HEK293 (cell line): ENCODE results near the gene CDKN2D.
A peak's percentile ranks its signal among the peaks of the same experiment; 100 is the strongest.

ENCODE experiments used
- CTCF ChIA-PET: fragments of 350-600 bp; formaldehyde crosslinking; extraction: SDS; loops from one replicate; lab custom pipeline; 2021; ENCODE audit warnings: antibody characterized with exemption; lab: Yijun Ruan, JAX
- POLR2A ChIA-PET: fragments of 300-600 bp; formaldehyde crosslinking; extraction: SDS; loops from one replicate; lab custom pipeline; 2020; ENCODE audit warnings: antibody characterized with exemption, inconsistent platforms; lab: Yijun Ruan, JAX
- H3K27ac ChIP-seq: fragments of 200-500 bp; sonication (Bioruptor generic); 2 replicates; pipeline ENCODE4 v1.5.1; 2014; ENCODE audit warnings: low read depth, low read length, control low read depth, inconsistent platforms; ENCODE audit errors: extremely low read depth
- H3K36me3 ChIP-seq, 2 experiments: fragments of 200-500 bp in 1 of 2; sonication (Bioruptor generic) in 1 of 2; 1 replicate in 1 of 2; 2 replicates in 1 of 2; pipeline ENCODE4 v1.5.1; 2014 to 2017; ENCODE audit warnings: inconsistent platforms in 2 of 2, low read length in 2 of 2; ENCODE audit not compliant: control insufficient read depth in 2 of 2, insufficient read depth in 1 of 2
- H3K4me1 ChIP-seq: fragments of 200-500 bp; sonication (Bioruptor generic); 2 replicates; pipeline ENCODE4 v1.5.1; 2014; ENCODE audit warnings: mild to moderate bottlenecking, low read length, inconsistent platforms; ENCODE audit not compliant: control insufficient read depth, insufficient read depth
- H3K4me3 ChIP-seq: 2 replicates; pipeline ENCODE4 v1.5.1; 2011; ENCODE audit warnings: low read depth, mild to moderate bottlenecking, control low read depth, low read length, moderate library complexity
- H3K9me3 ChIP-seq: fragments of 200-500 bp; sonication (Bioruptor generic); 2 replicates; pipeline ENCODE4 v1.5.1; 2014; ENCODE audit warnings: low read depth, low read length, inconsistent platforms; ENCODE audit not compliant: control insufficient read depth, insufficient read depth
- BCL11B ChIP-seq: fragments of 450-650 bp; formaldehyde crosslinking; IDR thresholded peaks from 2 replicates; pipeline ENCODE4 v1.5.1; 2016; ENCODE audit warnings: low read depth, missing biosample characterization, missing genetic modification characterization
- GLIS1 ChIP-seq: fragments of 450-650 bp; formaldehyde crosslinking; IDR thresholded peaks from 2 replicates; pipeline ENCODE4 v1.5.1; 2016; ENCODE audit warnings: missing biosample characterization, missing genetic modification characterization
- GLIS2 ChIP-seq: fragments of 450-650 bp; formaldehyde crosslinking; IDR thresholded peaks from 2 replicates; pipeline ENCODE4 v1.5.1; 2016; ENCODE audit warnings: missing biosample characterization, missing genetic modification characterization
- MZF1 ChIP-seq: fragments of 450-650 bp; formaldehyde crosslinking; IDR thresholded peaks from 2 replicates; pipeline ENCODE4 v1.5.1; 2017; ENCODE audit warnings: missing biosample characterization, missing genetic modification characterization, borderline replicate concordance
- SCRT1 ChIP-seq: fragments of 450-650 bp; formaldehyde crosslinking; IDR thresholded peaks from 2 replicates; pipeline ENCODE4 v1.5.1; 2016; ENCODE audit warnings: missing biosample characterization, missing genetic modification characterization, borderline replicate concordance
- SCRT2 ChIP-seq: fragments of 450-650 bp; formaldehyde crosslinking; IDR thresholded peaks from 2 replicates; pipeline ENCODE4 v1.5.1; 2016; ENCODE audit warnings: missing biosample characterization, missing genetic modification characterization
- WT1 ChIP-seq: fragments of 450-650 bp; formaldehyde crosslinking; IDR thresholded peaks from 2 replicates; pipeline ENCODE4 v1.5.1; 2016; ENCODE audit warnings: missing biosample characterization, missing genetic modification characterization
- ZBTB21 ChIP-seq: fragments of 450-650 bp; formaldehyde crosslinking; IDR thresholded peaks from 2 replicates; pipeline ENCODE4 v1.5.1; 2017; ENCODE audit warnings: missing biosample characterization, missing genetic modification characterization
- ZBTB8A ChIP-seq: fragments of 450-650 bp; formaldehyde crosslinking; IDR thresholded peaks from 2 replicates; pipeline ENCODE4 v1.5.1; 2016; ENCODE audit warnings: missing biosample characterization, missing genetic modification characterization
- ZFP69B ChIP-seq: fragments of 450-650 bp; formaldehyde crosslinking; IDR thresholded peaks from 2 replicates; pipeline ENCODE4 v1.5.1; 2016; ENCODE audit warnings: missing biosample characterization, missing genetic modification characterization
- ZIC2 ChIP-seq: fragments of 450-650 bp; formaldehyde crosslinking; IDR thresholded peaks from 2 replicates; pipeline ENCODE4 v1.5.1; 2016; ENCODE audit warnings: missing biosample characterization, missing genetic modification characterization
- ZNF138 ChIP-seq: fragments of 450-650 bp; formaldehyde crosslinking; IDR thresholded peaks from 2 replicates; pipeline ENCODE4 v1.5.1; 2016; ENCODE audit warnings: missing biosample characterization, missing genetic modification characterization, borderline replicate concordance
- ZNF16 ChIP-seq: fragments of 450-650 bp; formaldehyde crosslinking; IDR thresholded peaks from 2 replicates; pipeline ENCODE4 v1.5.1; 2016; ENCODE audit warnings: low read depth, missing biosample characterization, missing genetic modification characterization
- ZNF23 ChIP-seq: fragments of 450-650 bp; formaldehyde crosslinking; IDR thresholded peaks from 2 replicates; pipeline ENCODE4 v1.5.1; 2016; ENCODE audit warnings: missing biosample characterization, missing genetic modification characterization, borderline replicate concordance
- ZNF248 ChIP-seq: fragments of 450-650 bp; formaldehyde crosslinking; IDR thresholded peaks from 2 replicates; pipeline ENCODE4 v1.5.1; 2017; ENCODE audit warnings: missing biosample characterization, missing genetic modification characterization
- ZNF274 ChIP-seq, 2 experiments: fragments of 200-500 bp in 1 of 2; fragments of 450-650 bp in 1 of 2; sonication (Bioruptor generic) in 1 of 2; formaldehyde crosslinking in 1 of 2; IDR thresholded peaks; 2 replicates each; pipeline versions ENCODE4 v1.5.1 to v1.6.1; 2014 to 2016; ENCODE audit warnings: borderline replicate concordance in 1 of 2, inconsistent platforms in 1 of 2, low read length in 1 of 2, missing biosample characterization in 1 of 2, missing genetic modification characterization in 1 of 2
- ZNF404 ChIP-seq: fragments of 450-650 bp; formaldehyde crosslinking; IDR thresholded peaks from 2 replicates; pipeline ENCODE4 v1.5.1; 2017; ENCODE audit warnings: missing biosample characterization, missing genetic modification characterization
- ZNF561 ChIP-seq: fragments of 450-650 bp; IDR thresholded peaks from 2 replicates; pipeline ENCODE4 v1.5.1; 2018; ENCODE audit warnings: missing biosample characterization, missing genetic modification characterization, borderline replicate concordance
- ZNF600 ChIP-seq: fragments of 450-650 bp; formaldehyde crosslinking; IDR thresholded peaks from 2 replicates; pipeline ENCODE4 v1.5.1; 2016; ENCODE audit warnings: missing biosample characterization, missing genetic modification characterization
- TF ChIP-seq, protein P1 (sequence below): fragments of 450-650 bp; formaldehyde crosslinking; IDR thresholded peaks from 2 replicates; pipeline ENCODE4 v1.5.1; 2016; ENCODE audit warnings: missing biosample characterization, missing genetic modification characterization
- TF ChIP-seq, protein P2 (sequence below): fragments of 450-650 bp; formaldehyde crosslinking; IDR thresholded peaks from 2 replicates; pipeline ENCODE4 v1.5.1; 2016; ENCODE audit warnings: missing biosample characterization, missing genetic modification characterization
- TF ChIP-seq, protein P3 (sequence below): fragments of 450-650 bp; formaldehyde crosslinking; IDR thresholded peaks from 2 replicates; pipeline ENCODE4 v1.5.1; 2017; ENCODE audit warnings: missing biosample characterization, mild to moderate bottlenecking, missing genetic modification characterization, moderate library complexity
- TF ChIP-seq, protein P4 (sequence below): fragments of 450-650 bp; formaldehyde crosslinking; IDR thresholded peaks from 2 replicates; pipeline ENCODE4 v1.5.1; 2017; ENCODE audit warnings: missing biosample characterization, missing genetic modification characterization
- TF ChIP-seq, protein P5 (sequence below): fragments of 450-650 bp; formaldehyde crosslinking; IDR thresholded peaks from 2 replicates; pipeline ENCODE4 v1.5.1; 2016; ENCODE audit warnings: missing biosample characterization, missing genetic modification characterization
- TF ChIP-seq, protein P6 (sequence below): fragments of 450-650 bp; formaldehyde crosslinking; IDR thresholded peaks from 2 replicates; pipeline ENCODE4 v1.5.1; 2016; ENCODE audit warnings: missing biosample characterization, missing genetic modification characterization

Gene CDKN2D

DNA sequence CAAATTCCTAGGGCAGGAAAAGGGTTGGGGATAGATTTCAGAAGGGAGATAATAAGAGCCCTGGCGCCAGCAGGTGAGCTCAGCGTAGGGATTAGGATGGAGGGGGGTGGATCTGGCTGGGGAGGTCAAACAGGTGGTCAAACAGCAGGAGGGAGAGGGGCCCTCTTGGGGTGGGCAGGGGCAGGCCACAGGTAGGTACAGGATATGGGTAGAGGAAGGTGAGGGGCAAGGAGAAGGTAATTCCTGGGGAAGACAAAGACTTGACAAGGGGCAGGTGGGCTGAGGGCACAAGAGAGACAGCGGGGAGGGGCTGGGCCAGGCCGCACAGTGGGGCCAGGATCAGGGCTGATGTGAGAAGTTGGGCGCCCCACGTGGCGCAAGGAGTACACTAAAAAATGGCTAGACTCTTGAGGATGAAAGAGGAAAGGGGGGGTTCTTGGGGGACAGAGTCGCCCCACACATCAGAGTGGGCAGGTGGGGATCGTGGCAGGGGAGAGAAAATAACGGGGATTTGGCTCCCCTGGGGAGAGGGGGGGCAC, 3.7 kb downstream of the CDKN2D start:
- peak overlapping the region; percentile 92 for H3K4me3 ChIP-seq
- CTCF ChIA-PET, result interaction anchor here (0.6 to 1.4 kb wide), 3 partner anchors 18 to 134 kb away, joined by 3 to 4 read pairs (median 3); no protein-coding TSS in a partner anchor
- H3K9me3 ChIP-seq, result no peaks in the 10 kb centered on the region
- POLR2A ChIA-PET, result interaction anchor here (0.9 to 1.4 kb wide), 2 partner anchors 10 to 82 kb away, joined by 3 read pairs; no protein-coding TSS in a partner anchor
- peaks cover 13% of the 10 kb centered on the region for H3K4me1 ChIP-seq
- H3K27ac ChIP-seq, result peak overlapping the region; percentile 75; the same call in 1 of the 2 replicates
- H3K36me3 ChIP-seq, result peaks cover 15 to 31% of the 10 kb centered on the region in 2 experiments; a peak in 2 of 3 replicates
- peak; percentile 77 for TF ChIP-seq ZBTB8A (tag by site-specific recombination)
- no peak for TF ChIP-seq ZNF404 (tag by site-specific recombination)
- TF ChIP-seq, protein P1, sequence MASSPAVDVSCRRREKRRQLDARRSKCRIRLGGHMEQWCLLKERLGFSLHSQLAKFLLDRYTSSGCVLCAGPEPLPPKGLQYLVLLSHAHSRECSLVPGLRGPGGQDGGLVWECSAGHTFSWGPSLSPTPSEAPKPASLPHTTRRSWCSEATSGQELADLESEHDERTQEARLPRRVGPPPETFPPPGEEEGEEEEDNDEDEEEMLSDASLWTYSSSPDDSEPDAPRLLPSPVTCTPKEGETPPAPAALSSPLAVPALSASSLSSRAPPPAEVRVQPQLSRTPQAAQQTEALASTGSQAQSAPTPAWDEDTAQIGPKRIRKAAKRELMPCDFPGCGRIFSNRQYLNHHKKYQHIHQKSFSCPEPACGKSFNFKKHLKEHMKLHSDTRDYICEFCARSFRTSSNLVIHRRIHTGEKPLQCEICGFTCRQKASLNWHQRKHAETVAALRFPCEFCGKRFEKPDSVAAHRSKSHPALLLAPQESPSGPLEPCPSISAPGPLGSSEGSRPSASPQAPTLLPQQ, result peak; percentile 88
- TF ChIP-seq SCRT1, result peak; percentile 99
- TF ChIP-seq, protein P2, sequence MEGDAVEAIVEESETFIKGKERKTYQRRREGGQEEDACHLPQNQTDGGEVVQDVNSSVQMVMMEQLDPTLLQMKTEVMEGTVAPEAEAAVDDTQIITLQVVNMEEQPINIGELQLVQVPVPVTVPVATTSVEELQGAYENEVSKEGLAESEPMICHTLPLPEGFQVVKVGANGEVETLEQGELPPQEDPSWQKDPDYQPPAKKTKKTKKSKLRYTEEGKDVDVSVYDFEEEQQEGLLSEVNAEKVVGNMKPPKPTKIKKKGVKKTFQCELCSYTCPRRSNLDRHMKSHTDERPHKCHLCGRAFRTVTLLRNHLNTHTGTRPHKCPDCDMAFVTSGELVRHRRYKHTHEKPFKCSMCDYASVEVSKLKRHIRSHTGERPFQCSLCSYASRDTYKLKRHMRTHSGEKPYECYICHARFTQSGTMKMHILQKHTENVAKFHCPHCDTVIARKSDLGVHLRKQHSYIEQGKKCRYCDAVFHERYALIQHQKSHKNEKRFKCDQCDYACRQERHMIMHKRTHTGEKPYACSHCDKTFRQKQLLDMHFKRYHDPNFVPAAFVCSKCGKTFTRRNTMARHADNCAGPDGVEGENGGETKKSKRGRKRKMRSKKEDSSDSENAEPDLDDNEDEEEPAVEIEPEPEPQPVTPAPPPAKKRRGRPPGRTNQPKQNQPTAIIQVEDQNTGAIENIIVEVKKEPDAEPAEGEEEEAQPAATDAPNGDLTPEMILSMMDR, result peak; percentile 87
- TF ChIP-seq, protein P3, sequence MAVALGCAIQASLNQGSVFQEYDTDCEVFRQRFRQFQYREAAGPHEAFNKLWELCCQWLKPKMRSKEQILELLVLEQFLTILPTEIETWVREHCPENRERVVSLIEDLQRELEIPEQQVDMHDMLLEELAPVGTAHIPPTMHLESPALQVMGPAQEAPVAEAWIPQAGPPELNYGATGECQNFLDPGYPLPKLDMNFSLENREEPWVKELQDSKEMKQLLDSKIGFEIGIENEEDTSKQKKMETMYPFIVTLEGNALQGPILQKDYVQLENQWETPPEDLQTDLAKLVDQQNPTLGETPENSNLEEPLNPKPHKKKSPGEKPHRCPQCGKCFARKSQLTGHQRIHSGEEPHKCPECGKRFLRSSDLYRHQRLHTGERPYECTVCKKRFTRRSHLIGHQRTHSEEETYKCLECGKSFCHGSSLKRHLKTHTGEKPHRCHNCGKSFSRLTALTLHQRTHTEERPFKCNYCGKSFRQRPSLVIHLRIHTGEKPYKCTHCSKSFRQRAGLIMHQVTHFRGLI (tag by site-specific recombination), result peak; percentile 15; the same call in 1 of the 2 replicates
- 0 out of 2 replicates have a peak, but pooled peaks have one; percentile 5 for TF ChIP-seq ZNF138
- TF ChIP-seq ZNF274 (IDR thresholded peaks at IDR 0.05; ENCODE audit: low read length), result no peak
- no peak for TF ChIP-seq ZNF274 (tag by site-specific recombination; IDR thresholded peaks at IDR 0.05; ENCODE audit: borderline replicate concordance)
- TF ChIP-seq WT1 (tag by site-specific recombination), result no peak
- peak; percentile 75 for TF ChIP-seq ZIC2
- no peak for TF ChIP-seq ZNF23
- TF ChIP-seq, protein P4, sequence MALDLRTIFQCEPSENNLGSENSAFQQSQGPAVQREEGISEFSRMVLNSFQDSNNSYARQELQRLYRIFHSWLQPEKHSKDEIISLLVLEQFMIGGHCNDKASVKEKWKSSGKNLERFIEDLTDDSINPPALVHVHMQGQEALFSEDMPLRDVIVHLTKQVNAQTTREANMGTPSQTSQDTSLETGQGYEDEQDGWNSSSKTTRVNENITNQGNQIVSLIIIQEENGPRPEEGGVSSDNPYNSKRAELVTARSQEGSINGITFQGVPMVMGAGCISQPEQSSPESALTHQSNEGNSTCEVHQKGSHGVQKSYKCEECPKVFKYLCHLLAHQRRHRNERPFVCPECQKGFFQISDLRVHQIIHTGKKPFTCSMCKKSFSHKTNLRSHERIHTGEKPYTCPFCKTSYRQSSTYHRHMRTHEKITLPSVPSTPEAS (tag by site-specific recombination), result 0 out of 2 replicates have a peak, but pooled peaks have one; percentile 9
- TF ChIP-seq SCRT2 (tag by site-specific recombination), result peak; percentile 100
- peak; percentile 83 for TF ChIP-seq GLIS2 (tag by site-specific recombination)
- TF ChIP-seq BCL11B, result no peak; the same call in 1 of the 2 replicates
- no peak for TF ChIP-seq ZNF248 (tag by site-specific recombination)
- peak; percentile 72 for TF ChIP-seq GLIS1 (tag by site-specific recombination)
- 0 out of 2 replicates have a peak, but pooled peaks have one; percentile 37 for TF ChIP-seq ZBTB21
- TF ChIP-seq, protein P5, sequence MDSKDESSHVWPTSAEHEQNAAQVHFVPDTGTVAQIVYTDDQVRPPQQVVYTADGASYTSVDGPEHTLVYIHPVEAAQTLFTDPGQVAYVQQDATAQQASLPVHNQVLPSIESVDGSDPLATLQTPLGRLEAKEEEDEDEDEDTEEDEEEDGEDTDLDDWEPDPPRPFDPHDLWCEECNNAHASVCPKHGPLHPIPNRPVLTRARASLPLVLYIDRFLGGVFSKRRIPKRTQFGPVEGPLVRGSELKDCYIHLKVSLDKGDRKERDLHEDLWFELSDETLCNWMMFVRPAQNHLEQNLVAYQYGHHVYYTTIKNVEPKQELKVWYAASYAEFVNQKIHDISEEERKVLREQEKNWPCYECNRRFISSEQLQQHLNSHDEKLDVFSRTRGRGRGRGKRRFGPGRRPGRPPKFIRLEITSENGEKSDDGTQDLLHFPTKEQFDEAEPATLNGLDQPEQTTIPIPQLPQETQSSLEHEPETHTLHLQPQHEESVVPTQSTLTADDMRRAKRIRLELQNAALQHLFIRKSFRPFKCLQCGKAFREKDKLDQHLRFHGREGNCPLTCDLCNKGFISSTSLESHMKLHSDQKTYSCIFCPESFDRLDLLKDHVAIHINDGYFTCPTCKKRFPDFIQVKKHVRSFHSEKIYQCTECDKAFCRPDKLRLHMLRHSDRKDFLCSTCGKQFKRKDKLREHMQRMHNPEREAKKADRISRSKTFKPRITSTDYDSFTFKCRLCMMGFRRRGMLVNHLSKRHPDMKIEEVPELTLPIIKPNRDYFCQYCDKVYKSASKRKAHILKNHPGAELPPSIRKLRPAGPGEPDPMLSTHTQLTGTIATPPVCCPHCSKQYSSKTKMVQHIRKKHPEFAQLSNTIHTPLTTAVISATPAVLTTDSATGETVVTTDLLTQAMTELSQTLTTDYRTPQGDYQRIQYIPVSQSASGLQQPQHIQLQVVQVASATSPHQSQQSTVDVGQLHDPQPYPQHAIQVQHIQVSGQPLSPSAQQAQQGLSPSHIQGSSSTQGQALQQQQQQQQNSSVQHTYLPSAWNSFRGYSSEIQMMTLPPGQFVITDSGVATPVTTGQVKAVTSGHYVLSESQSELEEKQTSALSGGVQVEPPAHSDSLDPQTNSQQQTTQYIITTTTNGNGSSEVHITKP (tag by site-specific recombination), result 0 out of 2 replicates have a peak, but pooled peaks have one; percentile 28
- peak; percentile 58; the same call in 1 of the 2 replicates for TF ChIP-seq MZF1 (tag by site-specific recombination)
- no peak for TF ChIP-seq ZNF561 (tag by site-specific recombination)
- TF ChIP-seq ZNF600 (tag by site-specific recombination), result no peak; the same call in 1 of the 2 replicates
- TF ChIP-seq, protein P6, sequence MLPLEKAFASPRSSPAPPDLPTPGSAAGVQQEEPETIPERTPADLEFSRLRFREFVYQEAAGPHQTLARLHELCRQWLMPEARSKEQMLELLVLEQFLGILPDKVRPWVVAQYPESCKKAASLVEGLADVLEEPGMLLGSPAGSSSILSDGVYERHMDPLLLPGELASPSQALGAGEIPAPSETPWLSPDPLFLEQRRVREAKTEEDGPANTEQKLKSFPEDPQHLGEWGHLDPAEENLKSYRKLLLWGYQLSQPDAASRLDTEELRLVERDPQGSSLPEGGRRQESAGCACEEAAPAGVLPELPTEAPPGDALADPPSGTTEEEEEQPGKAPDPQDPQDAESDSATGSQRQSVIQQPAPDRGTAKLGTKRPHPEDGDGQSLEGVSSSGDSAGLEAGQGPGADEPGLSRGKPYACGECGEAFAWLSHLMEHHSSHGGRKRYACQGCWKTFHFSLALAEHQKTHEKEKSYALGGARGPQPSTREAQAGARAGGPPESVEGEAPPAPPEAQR, result 0 out of 2 replicates have a peak, but pooled peaks have one; percentile 40
- no peak for TF ChIP-seq ZNF16 (tag by site-specific recombination)
- peak; percentile 74; the same call in 1 of the 2 replicates for TF ChIP-seq ZFP69B
